GM10248 (cell line): ENCODE data around the gene ZNF335.

Experiments
- CTCF ChIA-PET: fragments of 300-600 bp; sonication (Branson Sonifier 250); formaldehyde crosslinking; extraction: SDS; loops from one replicate; lab custom pipeline; 2021; ENCODE audit warnings: antibody characterized with exemption; lab: Yijun Ruan, JAX
- POLR2A ChIA-PET: fragments of 350-650 bp; sonication (Branson Sonifier 250); formaldehyde crosslinking; extraction: SDS; loops from one replicate; lab custom pipeline; 2020; ENCODE audit warnings: antibody characterized with exemption; lab: Yijun Ruan, JAX
- DNase-seq: peaks from one replicate; pipeline ENCODE4 v3.0.0; 2012; ENCODE audit errors: extremely low spot score
- CTCF ChIP-seq: IDR thresholded peaks from 2 replicates; pipeline ENCODE4 v1.5.1; 2012; ENCODE audit warnings: mild to moderate bottlenecking, low read depth; ENCODE audit errors: extremely low read depth, missing control alignments, control extremely low read depth

The ZNF335 gene

GRCh38 chr20:46010491-46011391, 38.7 kb upstream of the ZNF335 start:
- no peak for TF ChIP-seq CTCF
- POLR2A ChIA-PET: no interaction called here
- CTCF ChIA-PET: interaction anchor here (0.9 to 11.6 kb wide), 7 partner anchors 11 to 338 kb away, joined by 4 to 140 read pairs (median 7); no protein-coding TSS in a partner anchor
- no peak for DNase-seq

- CTCF ChIA-PET: interaction anchor here (0.9 to 11.6 kb wide), 5 partner anchors 11 to 339 kb away, joined by 3 to 140 read pairs (median 7); no protein-coding TSS in a partner anchor
Observed at GRCh38 chr20:46009816-46010215, 37.8 kb upstream of the ZNF335 start.

GRCh38 chr20:46007671-46008070, 35.7 kb upstream of the ZNF335 start:
- POLR2A ChIA-PET: no interaction called here
- DNase-seq: no peak
- CTCF ChIA-PET: interaction anchor here (1.3 to 11.6 kb wide), 3 partner anchors 15 to 39 kb away, joined by 3 to 140 read pairs (median 21); no protein-coding TSS in a partner anchor
- TF ChIP-seq CTCF: no peak

More at GRCh38 chr20:46009816-46010215, 37.8 kb upstream of the ZNF335 start:
- TF ChIP-seq CTCF: no peak
- POLR2A ChIA-PET: no interaction called here
- DNase-seq: no peak

GRCh38 chr20:46006964-46007363, 35.0 kb upstream of the ZNF335 start:
- ChIA-PET POLR2A (no interaction called here), CTCF (interaction anchor here (1.1 to 11.6 kb wide), 4 partner anchors 16 to 74 kb away, joined by 3 to 140 read pairs (median 12); no protein-coding TSS in a partner anchor)
- no peak for TF ChIP-seq CTCF
- DNase-seq: no peak

- no peak for DNase-seq
- ChIA-PET POLR2A (no interaction called here), CTCF (interaction anchor here (1.1 to 11.6 kb wide), 4 partner anchors 8 to 73 kb away, joined by 3 to 140 read pairs (median 25); no protein-coding TSS in a partner anchor)
- no peak for TF ChIP-seq CTCF
Observed at GRCh38 chr20:46006022-46006705, 34.2 kb upstream of the ZNF335 start.

- no peak for DNase-seq
- no peak for TF ChIP-seq CTCF
Observed at GRCh38 chr20:46004889-46005473, 33.0 kb upstream of the ZNF335 start.

More at GRCh38 chr20:46004889-46005473, 33.0 kb upstream of the ZNF335 start:
- ChIA-PET CTCF (interaction anchor here (0.6 to 11.6 kb wide), 5 partner anchors 9 to 170 kb away, joined by 3 to 140 read pairs (median 4); no protein-coding TSS in a partner anchor), POLR2A (no interaction called here)
